ENCODE data around the gene MYD88.
"Not testable (repeated sequence)": the region's sequence is repeated elsewhere in the genome, so short reads cannot be mapped to it uniquely, and the experiment has no call there.

MYD88 gene

DNA sequence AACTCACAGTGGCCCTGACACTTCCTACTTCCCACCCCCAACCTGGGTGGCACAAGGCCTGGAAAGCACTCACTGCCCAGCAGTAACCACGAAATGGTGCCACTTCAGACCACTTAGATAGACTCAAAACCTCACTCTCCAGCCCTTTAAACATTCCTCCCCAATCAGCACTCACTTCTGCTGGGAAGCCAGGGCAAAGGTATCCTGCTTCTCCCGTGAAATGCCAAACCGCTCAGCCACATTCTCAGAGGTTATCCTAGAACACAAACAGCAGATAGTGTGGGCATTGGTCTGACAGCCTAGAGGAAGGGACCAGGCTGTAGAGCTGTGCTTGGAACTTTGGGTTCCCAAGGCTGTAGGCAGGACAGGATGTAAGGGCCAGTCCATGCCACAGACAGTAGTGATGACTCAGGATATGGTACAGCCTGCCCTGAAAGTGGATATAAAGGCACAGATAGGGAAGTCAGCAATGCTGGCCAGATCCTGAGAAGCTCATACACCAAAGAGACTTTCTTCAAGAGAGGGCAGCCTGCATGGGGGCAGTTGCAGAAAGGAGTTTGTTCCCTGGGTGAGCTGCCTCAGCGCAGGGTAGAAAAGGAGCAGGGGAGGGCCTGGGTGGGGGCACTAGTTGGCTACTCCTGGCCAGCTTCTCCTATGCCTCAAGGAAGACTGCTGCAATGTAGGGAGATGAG is 10.7 kb upstream of the MYD88 start:
- DNase-seq = no peak

DNA sequence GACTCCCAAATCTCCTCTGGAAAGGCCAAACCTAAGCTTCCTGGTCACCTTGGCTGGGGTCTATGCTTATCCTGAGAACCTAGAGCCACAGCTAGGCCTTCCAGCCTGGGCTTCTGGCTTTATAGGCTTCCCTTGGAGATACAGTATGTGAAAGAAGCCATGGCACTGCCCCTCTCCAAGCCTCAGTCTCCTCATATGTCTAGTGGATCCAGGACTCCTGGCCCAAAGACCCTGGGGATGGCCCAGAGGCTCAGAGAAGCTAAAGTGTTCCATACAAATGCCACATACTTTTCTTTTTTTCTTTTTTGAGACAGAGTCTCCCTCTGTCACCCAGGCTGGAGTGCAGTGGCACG is 10.2 kb upstream of the MYD88 start:
- DNase-seq = no peak

- no peak for DNase-seq
Observed at GRCh38 chr3:38129058-38129457, 9.4 kb upstream of the MYD88 start.

DNA sequence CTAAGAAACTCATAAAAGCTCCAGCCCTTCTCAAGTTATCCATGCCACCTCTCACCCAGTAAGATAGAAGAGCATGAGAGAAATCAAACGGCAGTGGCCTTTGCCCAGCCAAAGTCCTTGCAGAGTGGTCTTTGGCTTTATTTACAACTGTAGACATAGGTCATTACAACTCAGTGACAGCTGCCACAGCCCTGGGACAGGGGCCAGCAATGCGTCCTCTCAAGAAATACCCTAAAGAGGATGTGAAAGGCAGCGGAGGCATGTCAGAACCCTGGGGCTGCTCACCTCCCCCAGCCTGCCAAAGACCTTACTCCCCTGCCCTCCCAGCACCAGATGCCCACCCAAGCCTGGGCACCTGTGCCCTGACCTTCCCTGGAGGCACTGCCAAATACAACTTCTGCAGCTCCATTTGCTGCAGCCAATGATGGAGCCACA is 7.8 kb upstream of the MYD88 start:
- DNase-seq = no peak

DNA sequence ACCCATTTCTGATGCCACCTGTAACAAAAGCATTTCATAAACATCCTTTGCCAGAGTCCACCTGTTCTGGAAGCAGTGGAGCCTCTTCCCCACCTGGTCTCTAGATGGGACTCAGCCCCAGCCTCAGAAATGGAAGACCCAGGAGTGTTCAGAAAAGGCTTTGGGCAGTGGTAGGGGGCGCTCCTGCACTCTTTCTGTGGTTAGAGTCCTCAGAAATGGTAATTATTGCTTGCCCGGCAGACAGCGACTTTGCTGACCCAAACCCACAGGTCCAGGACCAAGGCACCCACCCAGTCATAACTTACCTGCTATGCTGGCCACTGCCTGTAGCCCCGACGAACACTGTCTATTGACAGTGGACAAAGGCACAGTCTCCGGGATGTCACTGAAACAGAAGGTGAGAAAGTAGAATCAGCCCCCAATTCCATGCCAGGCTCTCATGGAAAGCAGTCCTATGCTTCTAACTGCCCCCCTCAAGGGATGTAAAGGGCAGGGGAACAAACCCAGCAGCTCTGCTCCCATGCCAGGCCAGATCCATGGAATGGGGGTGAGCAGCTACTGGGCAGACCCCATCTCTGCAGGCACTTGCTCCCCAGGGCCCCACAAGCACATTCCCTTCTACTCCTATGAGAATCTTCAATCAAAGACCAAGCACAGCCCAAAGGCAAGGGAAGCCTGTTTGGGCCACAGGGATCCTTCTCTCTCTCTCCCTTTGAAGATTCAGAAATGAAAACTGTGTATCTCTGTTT is 6.7 kb upstream of the MYD88 start:
- peak; percentile 65 for DNase-seq

DNA sequence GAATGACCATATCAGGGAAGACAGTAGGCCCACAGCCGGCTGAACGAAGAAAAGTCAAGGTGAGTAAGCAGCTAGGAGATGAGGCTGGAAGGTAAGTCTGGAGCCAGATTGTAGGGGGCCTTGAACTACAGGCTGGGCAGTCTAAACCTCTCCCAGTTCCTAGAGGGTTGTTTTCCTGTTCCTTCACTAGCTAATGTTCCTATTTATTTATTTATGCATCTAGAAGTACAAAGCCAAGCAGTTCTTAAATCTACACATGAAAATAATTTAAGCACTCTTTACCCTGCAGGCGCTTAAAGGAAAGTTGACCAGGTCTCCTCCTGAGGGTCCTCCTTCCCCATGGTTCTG is 5.3 kb upstream of the MYD88 start:
- DNase-seq = no peak

GRCh38 chr3:38133557-38134405 is 4.7 kb upstream of the MYD88 start:
- no peak for DNase-seq

GRCh38 chr3:38134517-38135143 is 3.8 kb upstream of the MYD88 start:
- DNase-seq = not testable (repeated sequence)

GRCh38 chr3:38135621-38136277 is 2.7 kb upstream of the MYD88 start:
- DNase-seq = peak; percentile 71

- DNase-seq = peak; percentile 51
Observed at GRCh38 chr3:38136393-38136776, 2.1 kb upstream of the MYD88 start.

GRCh38 chr3:38136777-38137614 is 1.5 kb upstream of the MYD88 start, which contains the start of gene ACAA1:
Gene ACAA1, minus strand, starts transcription at chr3:38137127. Its CDS starts 92 bp downstream, at chr3:38137035.
- peak; percentile 100 for DNase-seq

GRCh38 chr3:38137615-38138348 is 679 bp upstream of the MYD88 start:
- peak; percentile 37 for DNase-seq

DNA sequence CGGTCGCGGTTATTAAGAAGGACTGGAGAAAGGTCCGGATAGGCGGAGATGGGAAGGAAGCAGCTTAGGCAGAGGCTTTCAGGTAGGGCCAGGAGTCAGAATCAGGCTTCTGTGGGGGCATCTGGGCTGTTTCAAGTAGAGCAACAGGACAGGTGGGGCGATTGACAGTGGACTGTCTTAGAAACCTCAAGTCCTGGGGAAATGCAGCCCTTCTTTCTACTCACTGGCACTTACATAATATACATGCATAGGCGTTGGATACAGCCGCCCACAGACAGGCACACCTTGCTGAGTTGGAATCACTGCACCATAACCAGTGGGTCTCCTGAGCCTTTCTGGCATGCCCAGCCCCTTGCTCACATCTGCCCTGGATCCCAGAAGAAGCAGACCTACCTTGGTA is 730 bp downstream of the MYD88 start:
- DNase-seq = no peak

DNA sequence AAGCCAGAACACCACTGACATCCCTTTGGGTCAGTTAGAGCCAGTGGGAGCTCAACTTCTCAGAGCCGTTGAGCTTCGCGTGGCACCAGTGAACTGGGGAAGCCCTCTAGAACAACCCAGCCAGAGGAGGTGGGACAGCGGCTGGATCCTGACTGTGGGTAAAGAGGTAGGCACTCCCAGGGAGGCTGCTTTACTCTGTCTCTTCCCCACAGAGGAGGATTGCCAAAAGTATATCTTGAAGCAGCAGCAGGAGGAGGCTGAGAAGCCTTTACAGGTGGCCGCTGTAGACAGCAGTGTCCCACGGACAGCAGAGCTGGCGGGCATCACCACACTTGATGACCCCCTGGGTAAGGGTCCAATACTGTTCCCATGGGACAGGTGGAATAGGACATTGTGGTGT is 1.2 kb downstream of the MYD88 start:
- no peak for DNase-seq

DNA sequence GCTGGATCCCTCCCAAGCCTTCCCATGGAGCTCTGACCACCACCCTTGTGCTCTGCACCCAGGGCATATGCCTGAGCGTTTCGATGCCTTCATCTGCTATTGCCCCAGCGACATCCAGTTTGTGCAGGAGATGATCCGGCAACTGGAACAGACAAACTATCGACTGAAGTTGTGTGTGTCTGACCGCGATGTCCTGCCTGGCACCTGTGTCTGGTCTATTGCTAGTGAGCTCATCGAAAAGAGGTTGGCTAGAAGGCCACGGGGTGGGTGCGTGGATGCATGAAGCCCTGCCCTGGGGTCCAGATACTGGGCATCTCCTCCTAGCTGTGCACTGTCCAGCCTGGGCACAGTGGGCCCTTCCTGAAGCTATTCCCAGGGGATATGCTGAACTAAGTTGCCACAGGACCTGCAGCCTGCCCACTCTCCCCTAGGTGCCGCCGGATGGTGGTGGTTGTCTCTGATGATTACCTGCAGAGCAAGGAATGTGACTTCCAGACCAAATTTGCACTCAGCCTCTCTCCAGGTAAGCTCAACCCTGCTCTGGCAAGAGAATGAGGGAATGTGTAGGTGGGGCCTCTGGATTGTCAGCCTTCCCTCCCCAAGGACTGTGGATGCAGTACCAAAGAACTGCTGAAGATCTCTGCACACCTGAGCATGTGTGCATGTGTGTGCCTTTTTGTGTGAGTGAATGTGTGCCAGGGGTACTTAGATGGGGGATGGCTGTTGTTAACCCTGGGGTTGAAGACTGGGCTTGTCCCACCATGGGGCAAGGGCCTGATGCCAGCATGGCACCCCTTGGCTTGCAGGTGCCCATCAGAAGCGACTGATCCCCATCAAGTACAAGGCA is 2.1 kb downstream of the MYD88 start:
- no peak for DNase-seq

DNA sequence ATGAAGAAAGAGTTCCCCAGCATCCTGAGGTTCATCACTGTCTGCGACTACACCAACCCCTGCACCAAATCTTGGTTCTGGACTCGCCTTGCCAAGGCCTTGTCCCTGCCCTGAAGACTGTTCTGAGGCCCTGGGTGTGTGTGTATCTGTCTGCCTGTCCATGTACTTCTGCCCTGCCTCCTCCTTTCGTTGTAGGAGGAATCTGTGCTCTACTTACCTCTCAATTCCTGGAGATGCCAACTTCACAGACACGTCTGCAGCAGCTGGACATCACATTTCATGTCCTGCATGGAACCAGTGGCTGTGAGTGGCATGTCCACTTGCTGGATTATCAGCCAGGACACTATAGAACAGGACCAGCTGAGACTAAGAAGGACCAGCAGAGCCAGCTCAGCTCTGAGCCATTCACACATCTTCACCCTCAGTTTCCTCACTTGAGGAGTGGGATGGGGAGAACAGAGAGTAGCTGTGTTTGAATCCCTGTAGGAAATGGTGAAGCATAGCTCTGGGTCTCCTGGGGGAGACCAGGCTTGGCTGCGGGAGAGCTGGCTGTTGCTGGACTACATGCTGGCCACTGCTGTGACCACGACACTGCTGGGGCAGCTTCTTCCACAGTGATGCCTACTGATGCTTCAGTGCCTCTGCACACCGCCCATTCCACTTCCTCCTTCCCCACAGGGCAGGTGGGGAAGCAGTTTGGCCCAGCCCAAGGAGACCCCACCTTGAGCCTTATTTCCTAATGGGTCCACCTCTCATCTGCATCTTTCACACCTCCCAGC is 2.9 kb downstream of the MYD88 start:
- no peak for DNase-seq

- no peak for DNase-seq
Observed at GRCh38 chr3:38141952-38142273, 3.5 kb downstream of the MYD88 start.

GRCh38 chr3:38142959-38143358 is 4.5 kb downstream of the MYD88 start:
- DNase-seq = no peak

DNA sequence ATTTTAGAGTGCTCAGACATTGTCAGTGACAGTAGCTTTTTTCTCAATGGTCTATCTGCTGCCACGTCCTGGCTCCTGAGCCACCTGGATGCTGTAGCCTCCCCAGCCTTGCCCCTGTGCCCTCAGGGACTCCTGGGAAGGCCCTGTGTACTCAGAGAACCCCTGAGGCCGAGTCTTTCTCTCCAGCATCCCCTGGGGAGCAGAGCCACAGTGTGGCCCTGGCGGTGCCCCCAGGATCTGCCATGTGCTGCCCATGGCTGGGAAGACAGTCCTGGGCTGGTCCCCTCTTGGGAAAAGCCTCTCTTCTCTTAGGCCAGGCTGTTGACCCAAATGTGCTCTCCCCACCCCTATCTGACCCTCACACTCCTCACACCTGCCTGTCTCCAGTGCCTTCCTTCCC is 5.0 kb downstream of the MYD88 start:
- no peak for DNase-seq
